Stimulated activated CD4-positive, alpha-beta T cell treated with anti-CD3 and anti-CD28 coated beads, Interleukin-1b, Interleukin-23, amount 100 ng/mL, for 24 hours (primary cell): Measurements from ENCODE around the gene DDX54.
"Not testable (repeated sequence)": the region's sequence is repeated elsewhere in the genome, so short reads cannot be mapped to it uniquely, and the experiment has no call there.

Experiments used
- DNase-seq, 4 experiments: peaks; one replicate each; pipeline ENCODE4 v3.0.0-alpha.2; 2020; ENCODE audit warnings: low read depth in 4 of 4, low spot score in 1 of 4

Gene DDX54

GRCh38 chr12:113145720-113146551 is 39.3 kb downstream of the DDX54 start:
- no peak for DNase-seq

DNA sequence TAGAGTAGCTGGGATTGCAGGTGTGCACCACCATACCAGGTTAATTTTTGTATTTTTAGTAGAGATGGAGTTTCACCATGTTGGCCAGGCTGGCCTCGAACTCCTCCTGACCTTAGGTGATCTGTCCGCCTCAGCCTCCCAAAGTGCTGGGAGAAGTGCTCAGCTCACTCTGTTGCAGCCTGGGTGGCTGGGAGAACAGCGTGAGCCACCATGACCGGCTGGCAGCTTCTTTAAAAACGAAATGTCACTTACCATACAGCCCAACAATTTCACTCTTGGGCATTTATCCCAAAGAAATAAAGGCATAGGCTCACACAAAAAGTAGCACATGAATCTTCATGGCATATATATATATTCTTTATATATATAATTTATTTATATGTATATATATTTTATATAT is 40.5 kb downstream of the DDX54 start:
- no peak for DNase-seq

- DNase-seq: no peak
These were observed 41.3 kb downstream of the DDX54 start for GRCh38 chr12:113143959-113144358.

- no peak for DNase-seq
These were observed 42.4 kb downstream of the DDX54 start for GRCh38 chr12:113142886-113143332.

DNA sequence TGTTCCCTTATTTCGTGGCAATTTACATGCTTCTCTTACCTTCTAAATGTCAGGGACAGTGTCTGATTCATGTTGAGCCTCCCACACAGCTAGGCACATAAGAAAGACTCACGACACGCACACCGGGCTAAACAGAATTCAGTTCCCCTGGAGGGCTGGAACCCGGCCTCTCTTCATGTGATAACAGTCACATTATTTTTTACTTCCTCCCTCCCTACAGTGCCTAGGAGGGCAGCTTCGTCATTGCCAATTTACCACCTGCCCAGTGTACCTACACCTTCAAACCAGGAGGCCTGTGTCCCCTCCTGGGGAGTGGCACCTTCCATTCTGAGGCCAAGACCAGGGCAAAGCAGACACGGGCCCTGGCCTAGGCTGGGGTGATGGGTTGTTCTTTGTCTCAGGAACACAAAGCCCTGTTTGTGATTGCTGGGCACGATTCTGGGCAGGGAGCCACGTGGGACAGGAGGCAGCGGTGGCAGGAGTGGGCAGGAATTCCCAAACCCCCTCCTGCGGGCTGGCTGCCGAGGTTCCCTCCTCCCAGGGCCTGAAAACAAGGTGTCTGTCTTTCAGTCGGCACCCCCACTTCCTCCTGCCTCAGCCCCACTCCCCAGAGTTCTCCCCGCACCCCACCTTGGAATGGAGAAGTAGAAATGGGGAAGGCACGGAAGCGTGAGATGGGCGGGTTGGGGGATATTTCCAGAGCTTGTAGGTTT is 42.9 kb downstream of the DDX54 start:
- DNase-seq: no peak

DNA sequence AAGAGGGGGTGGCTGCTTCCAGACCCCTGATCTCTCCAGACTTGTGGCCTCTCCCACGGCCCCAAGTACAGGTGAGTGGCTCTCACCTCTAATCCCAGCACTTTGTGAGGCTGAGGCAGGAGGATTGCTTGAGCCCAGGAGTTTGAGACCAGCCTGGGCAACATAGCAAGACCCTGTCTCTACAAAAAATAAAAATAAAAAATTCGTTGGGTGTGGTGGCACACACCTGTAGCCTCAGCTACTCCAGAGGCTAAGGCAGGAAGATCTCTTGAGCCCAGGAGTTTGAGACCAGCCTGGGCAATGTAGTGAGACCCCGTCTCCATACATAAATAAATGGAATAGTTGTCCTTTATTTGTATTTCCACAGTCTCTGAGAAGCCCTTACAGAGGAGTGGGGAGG is 43.6 kb downstream of the DDX54 start:
- DNase-seq: not testable (repeated sequence)

DNA sequence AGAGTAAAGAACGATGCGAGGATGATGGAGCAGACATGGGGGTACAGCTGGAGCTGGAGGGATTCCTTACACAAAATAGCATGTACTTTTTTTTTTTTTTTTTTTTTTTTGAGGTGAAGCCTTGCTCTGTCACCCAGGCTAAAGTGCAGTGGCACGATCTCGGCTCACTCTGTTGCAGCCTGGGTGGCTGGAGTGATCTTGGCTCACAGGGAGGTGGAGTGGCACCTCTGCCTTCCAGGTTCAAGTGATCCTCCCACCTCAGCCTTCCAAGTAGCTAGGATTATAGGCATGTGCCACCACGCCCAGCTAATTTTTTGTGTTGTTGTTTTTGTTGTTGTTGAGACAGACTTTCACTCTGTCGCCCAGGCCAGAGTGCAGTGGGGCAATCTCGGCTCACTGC is 44.6 kb downstream of the DDX54 start:
- DNase-seq: no peak

DNA sequence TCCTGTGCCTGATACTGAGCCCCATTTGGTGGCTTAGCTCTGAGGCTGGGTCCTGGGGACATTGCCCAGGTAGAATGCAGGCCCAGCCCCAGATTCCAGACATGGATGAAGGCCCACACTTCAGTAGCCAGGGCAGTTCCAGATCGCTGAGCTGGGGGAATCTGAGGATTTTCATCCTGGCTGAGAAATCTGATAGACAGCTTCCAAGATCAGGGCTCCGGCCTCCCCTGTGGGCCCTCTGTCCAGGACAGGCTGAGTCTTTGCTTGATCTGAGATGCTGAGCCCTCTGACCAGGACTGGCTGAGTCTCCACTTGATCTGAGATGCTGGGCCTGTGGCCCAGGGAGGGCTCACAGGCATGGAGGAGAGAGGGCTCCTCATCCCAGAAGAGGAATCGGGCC is 46.5 kb downstream of the DDX54 start:
- no peak for DNase-seq

- DNase-seq: no peak
These were observed 47.2 kb downstream of the DDX54 start for GRCh38 chr12:113137861-113138783.

GRCh38 chr12:113136990-113137511 is 48.2 kb downstream of the DDX54 start:
- no peak for DNase-seq

GRCh38 chr12:113136128-113136989 is 48.9 kb downstream of the DDX54 start:
- peak in 1 of 4 experiments; percentile 56 for DNase-seq

- DNase-seq: peak; percentile 55 to 84 (median 68)
These were observed 49.8 kb downstream of the DDX54 start, which contains the start of gene RASAL1 for GRCh38 chr12:113135178-113136127. RASAL1 (minus strand) TSS chr12:113135761; CDS start chr12:113135462, 299 bp downstream.

DNA sequence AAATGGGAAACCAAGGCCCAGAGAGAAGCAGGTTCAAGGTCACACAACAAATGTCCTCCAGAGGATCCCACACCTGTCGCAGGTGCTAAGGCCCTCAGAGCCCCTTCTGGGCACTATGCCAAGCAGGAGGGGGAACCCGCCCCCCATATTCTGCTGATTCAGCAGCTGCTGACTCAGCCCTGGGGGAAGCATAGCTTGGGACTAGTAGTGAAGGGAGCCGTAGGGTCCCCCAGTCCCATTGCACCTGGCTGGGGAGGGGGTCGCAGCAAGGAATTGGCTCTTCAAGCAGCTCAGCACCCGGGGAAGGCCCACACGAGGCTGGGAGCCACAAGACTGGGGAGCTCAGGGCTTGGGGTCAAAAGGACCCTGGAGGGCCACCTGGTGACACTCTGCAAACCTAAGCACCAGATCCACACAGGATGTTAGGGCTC is 50.7 kb downstream of the DDX54 start:
- no peak for DNase-seq

GRCh38 chr12:113134071-113134470 is 51.2 kb downstream of the DDX54 start:
- DNase-seq: no peak

DNA sequence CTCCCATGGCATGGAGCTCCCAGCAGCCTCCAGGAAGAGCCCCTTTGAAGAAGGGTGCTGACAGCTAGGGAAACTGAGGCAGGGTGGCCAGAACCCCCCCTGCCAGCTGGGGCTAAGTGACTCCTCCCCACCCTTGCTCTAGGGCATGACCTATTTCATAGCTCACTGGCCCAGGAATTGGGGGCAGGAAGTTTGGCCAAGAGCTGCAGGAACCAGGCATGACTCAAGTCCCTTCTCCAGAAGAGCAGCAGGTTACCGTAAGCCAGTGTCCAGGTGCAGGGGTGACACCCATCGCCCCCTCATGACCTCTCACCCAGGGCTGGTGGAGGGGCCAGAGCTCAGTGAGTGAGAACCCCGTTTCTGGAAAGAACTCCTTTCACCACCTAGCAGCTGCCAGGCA is 51.6 kb downstream of the DDX54 start:
- DNase-seq: no peak

DNA sequence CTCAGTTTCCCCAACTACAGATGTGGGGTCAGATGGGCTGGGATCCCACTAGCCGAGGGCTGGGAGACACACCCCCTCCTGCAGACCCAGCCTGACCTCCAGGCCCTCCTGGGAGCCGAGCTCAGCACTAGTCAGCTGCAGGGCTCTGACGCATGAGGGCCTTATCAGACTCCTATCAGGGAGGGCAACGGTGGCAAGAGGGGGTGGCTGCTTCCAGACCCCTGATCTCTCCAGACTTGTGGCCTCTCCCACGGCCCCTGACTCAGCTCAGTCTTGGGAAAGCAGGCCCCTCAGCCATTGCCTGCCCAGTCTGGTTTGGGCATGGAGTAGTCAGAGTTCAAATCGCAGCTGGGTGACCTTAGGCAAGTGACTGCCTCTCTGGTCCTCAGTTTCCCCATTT is 52.2 kb downstream of the DDX54 start:
- no peak for DNase-seq

- DNase-seq: no peak
These were observed 53.7 kb downstream of the DDX54 start for GRCh38 chr12:113131556-113131955.

GRCh38 chr12:113130457-113131135 is 54.7 kb downstream of the DDX54 start:
- no peak for DNase-seq
